Epithelial cell of esophagus (primary cell): ENCODE data around the gene FBXW10B.
"Not testable (repeated sequence)": the region's sequence is repeated elsewhere in the genome, so short reads cannot be mapped to it uniquely, and the experiment has no call there.

Experiments
- DNase-seq: peaks from one replicate; pipeline ENCODE4 v3.0.0; 2010; ENCODE audit warnings: low read depth
- H3K4me3 ChIP-seq: 2 replicates; pipeline ENCODE4 v1.5.1; 2011; ENCODE audit warnings: mild to moderate bottlenecking, low read length, control low read depth
- TF ChIP-seq, protein P1 (sequence below): IDR thresholded peaks from 2 replicates; pipeline ENCODE4 v1.5.1; 2011; ENCODE audit warnings: low read depth, mild to moderate bottlenecking, low read length, control low read depth, inconsistent platforms; ENCODE audit not compliant: insufficient read depth; ENCODE audit errors: missing control alignments

Gene FBXW10B

GRCh38 chr17:15649861-15650421 lies 30.4 kb upstream of the FBXW10B start:
- TF ChIP-seq, protein P1, sequence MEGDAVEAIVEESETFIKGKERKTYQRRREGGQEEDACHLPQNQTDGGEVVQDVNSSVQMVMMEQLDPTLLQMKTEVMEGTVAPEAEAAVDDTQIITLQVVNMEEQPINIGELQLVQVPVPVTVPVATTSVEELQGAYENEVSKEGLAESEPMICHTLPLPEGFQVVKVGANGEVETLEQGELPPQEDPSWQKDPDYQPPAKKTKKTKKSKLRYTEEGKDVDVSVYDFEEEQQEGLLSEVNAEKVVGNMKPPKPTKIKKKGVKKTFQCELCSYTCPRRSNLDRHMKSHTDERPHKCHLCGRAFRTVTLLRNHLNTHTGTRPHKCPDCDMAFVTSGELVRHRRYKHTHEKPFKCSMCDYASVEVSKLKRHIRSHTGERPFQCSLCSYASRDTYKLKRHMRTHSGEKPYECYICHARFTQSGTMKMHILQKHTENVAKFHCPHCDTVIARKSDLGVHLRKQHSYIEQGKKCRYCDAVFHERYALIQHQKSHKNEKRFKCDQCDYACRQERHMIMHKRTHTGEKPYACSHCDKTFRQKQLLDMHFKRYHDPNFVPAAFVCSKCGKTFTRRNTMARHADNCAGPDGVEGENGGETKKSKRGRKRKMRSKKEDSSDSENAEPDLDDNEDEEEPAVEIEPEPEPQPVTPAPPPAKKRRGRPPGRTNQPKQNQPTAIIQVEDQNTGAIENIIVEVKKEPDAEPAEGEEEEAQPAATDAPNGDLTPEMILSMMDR, result no peak
- H3K4me3 ChIP-seq, result peak overlapping the region; percentile 76
- DNase-seq, result peak; percentile 78

- TF ChIP-seq, protein P1, result no peak
- no peak for DNase-seq
- H3K4me3 ChIP-seq, result peak overlapping the region; percentile 76
These were observed 28.9 kb upstream of the FBXW10B start for GRCh38 chr17:15648386-15648785.

DNA sequence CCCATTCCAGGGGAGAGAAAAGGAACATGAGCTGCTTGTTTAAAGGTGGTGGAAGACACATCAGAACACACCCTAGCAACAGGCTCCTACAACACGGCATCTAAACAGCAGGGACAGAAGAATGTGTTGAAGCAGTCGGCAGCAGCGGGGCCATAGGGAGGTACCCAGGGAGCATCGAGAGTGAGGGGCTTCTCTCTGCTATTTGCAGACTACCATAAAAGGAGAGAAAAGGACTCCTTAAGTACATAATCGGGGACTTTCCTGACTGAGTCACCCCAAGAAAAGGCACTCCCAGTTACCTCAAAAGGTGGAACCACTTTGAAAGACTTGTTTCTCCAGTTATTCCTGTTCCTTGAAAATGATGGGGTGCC lies 26.4 kb upstream of the FBXW10B start:
- peak; percentile 78 for DNase-seq
- not testable (repeated sequence) for H3K4me3 ChIP-seq

- DNase-seq, result peak; percentile 42
- not testable (repeated sequence) for H3K4me3 ChIP-seq
These were observed 25.8 kb upstream of the FBXW10B start for GRCh38 chr17:15645099-15645941.

DNA sequence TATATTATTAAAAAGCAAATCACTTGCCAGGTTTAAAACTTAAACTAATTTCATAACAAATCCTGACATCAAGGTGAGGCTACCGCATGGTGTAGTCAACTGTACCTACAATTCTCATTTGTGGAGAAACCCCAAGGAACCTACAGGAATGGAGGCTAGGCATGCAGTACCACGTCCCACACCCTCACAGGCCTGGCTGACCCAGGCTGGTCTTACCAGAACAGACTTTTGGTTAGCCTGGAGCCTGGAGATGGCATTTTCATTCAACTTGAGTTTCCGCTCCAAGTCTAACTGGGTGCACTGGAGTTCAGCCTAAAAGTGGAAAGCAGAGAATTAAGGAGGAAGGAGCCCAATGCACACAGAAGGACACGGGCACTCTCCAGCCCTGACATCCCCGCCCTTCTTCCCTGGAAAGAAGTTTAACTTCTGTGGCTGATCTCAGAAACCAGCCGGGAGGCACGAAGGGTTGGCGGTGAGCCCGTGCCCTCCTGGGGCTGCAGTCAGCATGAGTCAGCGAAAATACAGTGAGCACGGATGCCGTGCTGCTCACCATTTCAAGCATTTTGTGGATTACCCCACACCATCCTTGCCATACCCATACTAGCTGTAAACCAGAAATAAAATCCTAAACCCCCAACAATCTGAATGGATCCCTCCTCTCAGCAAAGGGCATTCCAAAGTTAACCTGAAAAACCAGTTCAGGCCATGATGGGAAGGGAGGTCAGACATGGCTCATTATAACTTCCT lies 23.2 kb upstream of the FBXW10B start:
- not testable (repeated sequence) for DNase-seq, H3K4me3 ChIP-seq

DNA sequence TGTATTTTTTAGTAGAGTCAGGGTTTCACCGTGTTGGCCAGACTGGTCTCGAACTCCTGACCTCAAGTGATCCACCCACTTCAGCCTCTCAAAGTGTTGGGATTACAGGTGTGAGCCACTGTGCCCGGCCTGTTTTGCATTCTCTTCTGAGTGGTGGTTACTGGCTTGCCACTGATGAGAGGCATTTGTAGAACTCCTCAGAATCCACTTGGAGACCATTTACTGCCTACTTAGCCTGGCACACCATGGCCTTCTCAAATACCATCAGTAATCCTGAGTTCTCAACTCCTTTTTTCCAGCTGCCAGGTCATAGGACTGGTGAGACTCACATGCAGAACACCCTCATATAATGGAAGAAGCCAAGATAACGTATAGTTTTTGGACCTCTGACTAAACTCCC lies 22.5 kb upstream of the FBXW10B start:
- H3K4me3 ChIP-seq, DNase-seq: not testable (repeated sequence)

GRCh38 chr17:15630930-15631453 lies 11.5 kb upstream of the FBXW10B start:
- H3K4me3 ChIP-seq, DNase-seq: not testable (repeated sequence)

GRCh38 chr17:15629991-15630390 lies 10.5 kb upstream of the FBXW10B start:
- H3K4me3 ChIP-seq, DNase-seq: not testable (repeated sequence)

GRCh38 chr17:15623661-15624209 lies 4.2 kb upstream of the FBXW10B start:
- not testable (repeated sequence) for H3K4me3 ChIP-seq, DNase-seq

DNA sequence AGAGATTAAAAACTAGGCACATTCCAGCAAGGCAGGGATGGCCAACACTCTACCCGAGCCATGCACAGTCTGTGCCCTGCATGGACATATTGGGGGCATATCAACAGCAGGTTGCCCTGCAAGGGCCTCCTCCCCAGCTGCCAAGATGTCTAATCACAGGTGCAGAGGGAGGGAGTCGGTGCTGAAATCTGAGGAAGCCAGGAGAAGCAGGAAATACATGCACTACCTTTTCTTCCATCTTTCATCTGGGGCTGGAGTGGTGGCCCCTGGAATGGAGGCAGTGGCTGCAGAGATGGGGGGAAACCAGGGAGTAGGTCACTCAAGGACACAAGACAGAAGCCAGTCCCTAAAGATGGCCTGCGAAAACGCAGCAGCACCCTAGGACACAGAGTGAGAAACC lies 3.8 kb upstream of the FBXW10B start:
- H3K4me3 ChIP-seq, DNase-seq: not testable (repeated sequence)

DNA sequence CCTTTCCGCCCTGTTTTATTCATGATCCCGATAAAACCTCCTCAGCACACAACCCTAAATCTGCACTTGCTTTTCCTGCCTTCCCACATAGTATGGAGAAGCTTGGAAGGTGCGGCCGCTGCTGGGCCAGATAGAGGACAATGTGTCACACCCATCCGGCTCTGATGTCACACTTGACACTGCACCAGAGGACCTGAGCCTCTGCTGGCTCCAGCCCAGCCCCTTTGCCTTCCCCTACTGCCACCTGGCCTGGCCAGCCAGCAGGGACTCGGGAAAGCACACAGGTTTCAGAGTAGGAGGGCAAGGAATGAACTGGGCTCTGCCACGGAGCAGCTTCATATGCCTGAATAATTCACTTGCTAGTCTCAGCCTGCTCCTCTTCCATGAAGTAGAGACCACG lies 2.6 kb upstream of the FBXW10B start:
- not testable (repeated sequence) for H3K4me3 ChIP-seq, DNase-seq

GRCh38 chr17:15616828-15617227 lies 2.7 kb downstream of the FBXW10B start:
- not testable (repeated sequence) for H3K4me3 ChIP-seq, DNase-seq

GRCh38 chr17:15615850-15616249 lies 3.7 kb downstream of the FBXW10B start:
- not testable (repeated sequence) for DNase-seq, H3K4me3 ChIP-seq

DNA sequence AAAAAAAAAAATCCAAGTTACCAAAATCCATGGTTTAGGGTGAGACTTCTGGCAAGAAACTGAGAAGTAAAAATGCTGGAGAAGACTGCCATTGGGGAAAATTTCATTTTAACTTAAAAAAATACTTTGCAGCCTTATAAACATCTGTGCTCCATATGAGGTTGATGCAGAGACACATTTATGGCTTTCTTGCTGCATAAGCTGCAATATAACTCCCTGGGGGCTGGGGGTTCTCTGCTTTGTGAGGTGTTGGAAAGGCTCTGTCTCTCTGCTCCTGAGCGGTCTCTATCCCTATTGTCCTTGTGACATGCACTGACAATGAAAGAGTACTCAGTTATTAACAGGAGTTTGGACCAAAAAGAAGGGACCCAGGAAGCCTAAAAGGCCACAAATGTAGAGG lies 6.4 kb downstream of the FBXW10B start:
- DNase-seq, result not testable (repeated sequence)

GRCh38 chr17:15592960-15593359 lies 26.5 kb downstream of the FBXW10B start:
- not testable (repeated sequence) for DNase-seq

More for the DNA sequence above, 6.4 kb downstream of the FBXW10B start:
- H3K4me3 ChIP-seq, result not testable (repeated sequence)

GRCh38 chr17:15591986-15592385 lies 27.5 kb downstream of the FBXW10B start:
- DNase-seq, H3K4me3 ChIP-seq: not testable (repeated sequence)

More at GRCh38 chr17:15592960-15593359, 26.5 kb downstream of the FBXW10B start:
- H3K4me3 ChIP-seq, result not testable (repeated sequence)
